ENCODE data around the gene BSN.

DNA sequence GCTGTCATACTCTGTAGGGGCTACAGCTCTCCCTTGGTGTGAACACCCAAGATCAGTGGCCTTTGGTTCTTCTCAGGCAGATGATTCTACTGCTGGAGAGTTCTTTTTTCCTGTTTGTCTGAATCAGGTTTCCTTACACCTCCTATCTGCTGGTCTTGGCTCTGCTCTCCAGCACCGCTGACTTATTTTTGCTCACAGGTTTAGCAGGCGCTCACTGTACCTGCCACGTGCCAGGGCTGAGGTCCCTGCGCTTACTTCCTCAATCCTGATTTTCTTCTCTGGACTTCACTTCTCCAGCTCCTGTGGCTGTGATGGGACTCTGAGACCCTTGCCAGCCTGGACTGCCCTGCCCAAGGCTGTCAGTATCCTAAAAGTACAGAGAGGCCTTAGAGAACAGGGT is 9.5 kb downstream of the BSN start:
- TF ChIP-seq, protein P1, sequence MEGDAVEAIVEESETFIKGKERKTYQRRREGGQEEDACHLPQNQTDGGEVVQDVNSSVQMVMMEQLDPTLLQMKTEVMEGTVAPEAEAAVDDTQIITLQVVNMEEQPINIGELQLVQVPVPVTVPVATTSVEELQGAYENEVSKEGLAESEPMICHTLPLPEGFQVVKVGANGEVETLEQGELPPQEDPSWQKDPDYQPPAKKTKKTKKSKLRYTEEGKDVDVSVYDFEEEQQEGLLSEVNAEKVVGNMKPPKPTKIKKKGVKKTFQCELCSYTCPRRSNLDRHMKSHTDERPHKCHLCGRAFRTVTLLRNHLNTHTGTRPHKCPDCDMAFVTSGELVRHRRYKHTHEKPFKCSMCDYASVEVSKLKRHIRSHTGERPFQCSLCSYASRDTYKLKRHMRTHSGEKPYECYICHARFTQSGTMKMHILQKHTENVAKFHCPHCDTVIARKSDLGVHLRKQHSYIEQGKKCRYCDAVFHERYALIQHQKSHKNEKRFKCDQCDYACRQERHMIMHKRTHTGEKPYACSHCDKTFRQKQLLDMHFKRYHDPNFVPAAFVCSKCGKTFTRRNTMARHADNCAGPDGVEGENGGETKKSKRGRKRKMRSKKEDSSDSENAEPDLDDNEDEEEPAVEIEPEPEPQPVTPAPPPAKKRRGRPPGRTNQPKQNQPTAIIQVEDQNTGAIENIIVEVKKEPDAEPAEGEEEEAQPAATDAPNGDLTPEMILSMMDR (IDR thresholded peaks at IDR 0.05; ENCODE audit: insufficient read depth, low read length, poor library complexity, severe bottlenecking), result no peak
- no peak for TF ChIP-seq EZH2phosphoT487 (conservative IDR thresholded peaks at IDR 0.05; ENCODE audit: low read length)

Data from SU-DHL-6 (cell line).